Kidney (tissue), 14 donors: Measurements from ENCODE around the gene WLS. TPM values are rescaled to one million over a fixed set of nuclear protein-coding genes. Genes with fewer than 3 reads are reported as not detected.

Experiments
- DNase-seq, 5 donors: peaks; one replicate each; pipeline ENCODE4 v3.0.0-alpha.2; 2013 to 2020
- FAIRE-seq: peaks from 2 replicates; lab custom pipeline; 2012; peaks lifted over from hg19 to GRCh38; lab: Jason Lieb, UNC
- H3K27ac ChIP-seq, 2 donors: one replicate each; pipeline ENCODE4 v1.7.0; 2013; ENCODE audit warnings: low read depth in 2 of 2, low read length in 2 of 2, inconsistent platforms in 1 of 2
- H3K27me3 ChIP-seq: one replicate; pipeline ENCODE4 v1.7.1; 2013; ENCODE audit warnings: low read length, inconsistent platforms; ENCODE audit not compliant: control insufficient read depth, insufficient read depth
- H3K36me3 ChIP-seq, 3 donors: one replicate each; pipeline versions ENCODE4 v1.7.0 to v1.7.1; 2013; ENCODE audit warnings: low read length in 3 of 3, control low read depth in 1 of 3, inconsistent platforms in 1 of 3; ENCODE audit not compliant: insufficient read depth in 3 of 3, control insufficient read depth in 2 of 3
- H3K4me1 ChIP-seq, 3 donors: one replicate each; pipeline versions ENCODE4 v1.7.0 to v1.7.1; 2013; ENCODE audit warnings: low read length in 3 of 3, inconsistent platforms in 1 of 3, low read depth in 1 of 3; ENCODE audit not compliant: control insufficient read depth in 2 of 3, insufficient read depth in 2 of 3
- H3K4me3 ChIP-seq, 3 donors: one replicate each; pipeline versions ENCODE4 v1.7.0 to v1.8.1; 2013; ENCODE audit warnings: low read length in 3 of 3, control low read depth in 1 of 3, inconsistent platforms in 1 of 3
- H3K9ac ChIP-seq, 3 donors: one replicate each; pipeline versions ENCODE4 v1.7.0 to v1.7.1; 2013; ENCODE audit warnings: low read length in 3 of 3, control low read depth in 1 of 3, inconsistent platforms in 1 of 3
- H3K9me3 ChIP-seq, 3 donors: one replicate each; pipeline versions ENCODE4 v1.7.0 to v1.7.1; 2013; ENCODE audit warnings: low read length in 3 of 3, control low read depth in 1 of 3, inconsistent platforms in 1 of 3; ENCODE audit not compliant: control insufficient read depth in 2 of 3, insufficient read depth in 1 of 3
- CTCF ChIP-seq: IDR thresholded peaks from 3 replicates; pipeline ENCODE4 v1.5.1; 2012; ENCODE audit warnings: mild to moderate bottlenecking, moderate library complexity, borderline replicate concordance; ENCODE audit not compliant: insufficient read depth; ENCODE audit errors: extremely low read depth
- intact Hi-C: fragments of 100-400 bp; cut with DNase I; formaldehyde crosslinking; loops from one replicate; pipeline ENCODE4 v1.11.1; 2022
- polyA plus RNA-seq: library from polyadenylated mRNA; stranded (reverse); fragments of 350-450 nt; fragmentation: Illumina TruSeq; extraction: RNeasy Lipid Tissue Mini Kit (QIAGEN cat#74804); gene quantifications from one replicate; pipeline ENCODE4 v1.2.3, GENCODE V29; 2014; ENCODE audit warnings: low read depth, low replicate concordance; ENCODE audit not compliant: insufficient read depth
- total RNA-seq: library from RNA; stranded (reverse); fragmentation: NEBNext Ultra II Directional; extraction: Animal tissue kit (Norgen Biotek cat#: 25700); gene quantifications from one replicate; pipeline ENCODE4 v1.2.1, GENCODE V29; 2021
- donor health status: control.
- donor health status: control.
- donor health status: control.
- donor health status: control.
- donor health status: control.
- donor health status: DM: yes; HTN: yes; CAD: no.
- donor health status: Normal renal cell carcinoma (clear cell type).

WLS gene
- total and polyA plus RNA-seq, 2 donors from 2014 or later, result 92.3 to 147 TPM

- no peak for DNase-seq
- no peaks in the 10 kb centered on the region for H3K27me3 ChIP-seq
- H3K36me3 ChIP-seq, result no peaks in the 10 kb centered on the region
- H3K27ac ChIP-seq, result no peak overlapping the region
- intact Hi-C loops, result no loop called here
- no peaks in the 10 kb centered on the region for H3K9me3 ChIP-seq
- H3K9ac ChIP-seq, result no peak overlapping the region
- H3K4me3 ChIP-seq, result no peak overlapping the region
- TF ChIP-seq CTCF, result no peak
- FAIRE-seq, result no peak
- H3K4me1 ChIP-seq, result peaks cover 0 to 17% (median 4%) of the 10 kb centered on the region in 3 donors
Measured at GRCh38 chr1:68202239-68202832, 30.0 kb downstream of the WLS start.

DNA sequence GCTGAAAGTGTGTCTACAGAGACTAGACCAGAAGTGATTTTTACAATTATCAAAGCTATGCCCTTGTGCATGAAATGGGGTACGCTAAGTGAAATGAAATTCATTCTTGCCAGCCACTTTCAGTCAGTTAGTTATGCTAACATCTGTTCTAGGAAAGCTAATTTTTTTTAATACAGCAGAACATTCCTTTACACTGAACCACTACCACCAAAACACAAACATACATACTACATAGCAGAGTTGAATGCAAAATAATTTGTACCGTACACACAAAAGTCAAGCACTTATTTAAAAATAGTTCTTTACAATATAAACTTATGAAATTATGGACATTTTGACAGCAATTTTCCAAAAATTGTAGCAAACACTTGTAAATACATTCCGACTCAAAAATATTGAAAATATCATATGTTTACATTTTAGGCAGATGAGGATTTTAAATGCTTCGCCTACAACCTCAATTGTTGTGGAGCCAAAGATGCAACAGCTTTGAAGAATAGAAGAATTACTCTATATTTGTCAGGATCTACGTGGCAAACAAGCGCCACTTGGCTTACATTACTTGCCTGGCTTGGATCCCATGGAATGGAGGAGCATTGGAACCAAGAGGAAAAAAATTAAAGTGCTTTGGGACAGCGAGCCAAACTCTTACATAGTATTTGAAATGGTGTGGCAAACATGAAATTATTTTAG is 30.6 kb downstream of the WLS start:
- Histone ChIP-seq H3K36me3 (no peaks in the 10 kb centered on the region), H3K4me1 (peaks cover 0 to 17% (median 5%) of the 10 kb centered on the region in 3 donors), H3K9ac (no peak overlapping the region), H3K27me3 (no peaks in the 10 kb centered on the region), H3K27ac (no peak overlapping the region), H3K4me3 (no peak overlapping the region), H3K9me3 (no peaks in the 10 kb centered on the region)
- FAIRE-seq, result no peak
- no peak for DNase-seq
- intact Hi-C loops, result no loop called here
- TF ChIP-seq CTCF, result no peak

GRCh38 chr1:68199603-68200002 is 32.7 kb downstream of the WLS start:
- peaks cover 0 to 9% (median 8%) of the 10 kb centered on the region in 3 donors for H3K4me1 ChIP-seq
- H3K27ac ChIP-seq, result no peak overlapping the region
- intact Hi-C loops, result no loop called here
- DNase-seq, result no peak
- no peak overlapping the region for H3K9ac ChIP-seq
- FAIRE-seq, result no peak
- H3K27me3 ChIP-seq, result no peaks in the 10 kb centered on the region
- no peak for TF ChIP-seq CTCF
- no peaks in the 10 kb centered on the region for H3K36me3 ChIP-seq
- H3K9me3 ChIP-seq, result no peaks in the 10 kb centered on the region
- H3K4me3 ChIP-seq, result no peak overlapping the region
